Ishikawa (cell line): ENCODE data around the gene GALM.

Experiments used
- CEBPB ChIP-seq: IDR thresholded peaks from 2 replicates; pipeline ENCODE4 v1.6.1; 2012
- CREB1 ChIP-seq: IDR thresholded peaks from 2 replicates; pipeline ENCODE4 v1.6.1; 2012; ENCODE audit warnings: low read depth
- EGR1 ChIP-seq: IDR thresholded peaks from 2 replicates; pipeline ENCODE4 v1.6.1; 2012
- EP300 ChIP-seq: IDR thresholded peaks from 2 replicates; pipeline ENCODE4 v1.6.1; 2012; ENCODE audit warnings: borderline replicate concordance
- FOXM1 ChIP-seq: IDR thresholded peaks from 2 replicates; pipeline ENCODE4 v1.6.1; 2012; ENCODE audit warnings: low read depth, borderline replicate concordance
- NFIC ChIP-seq: IDR thresholded peaks from 2 replicates; pipeline ENCODE4 v1.6.1; 2012
- RAD21 ChIP-seq: IDR thresholded peaks from 2 replicates; pipeline ENCODE4 v1.6.1; 2012; ENCODE audit warnings: low read depth
- REST ChIP-seq: IDR thresholded peaks from 2 replicates; pipeline ENCODE4 v1.6.1; 2012; ENCODE audit warnings: low read depth, mild to moderate bottlenecking
- TAF1 ChIP-seq: IDR thresholded peaks from 2 replicates; pipeline ENCODE4 v1.6.1; 2012; ENCODE audit warnings: low read depth, mild to moderate bottlenecking
- TCF12 ChIP-seq: IDR thresholded peaks from 2 replicates; pipeline ENCODE4 v1.6.1; 2012; ENCODE audit warnings: low read depth
- TEAD4 ChIP-seq: IDR thresholded peaks from 2 replicates; pipeline ENCODE4 v1.6.1; 2012
- YY1 ChIP-seq: IDR thresholded peaks from 2 replicates; pipeline ENCODE4 v1.6.1; 2012; ENCODE audit warnings: low read depth
- ZBTB7A ChIP-seq: IDR thresholded peaks from 2 replicates; pipeline ENCODE4 v1.6.1; 2012; ENCODE audit warnings: low read depth
- TF ChIP-seq, protein P1 (sequence below): IDR thresholded peaks from 2 replicates; pipeline ENCODE4 v1.6.1; 2012
- TF ChIP-seq, protein P2 (sequence below): IDR thresholded peaks from 2 replicates; pipeline ENCODE4 v1.6.1; 2012

GALM gene

GRCh38 chr2:38743672-38744398 is 77.9 kb downstream of the GALM start:
- no peak for TF ChIP-seq ZBTB7A

DNA sequence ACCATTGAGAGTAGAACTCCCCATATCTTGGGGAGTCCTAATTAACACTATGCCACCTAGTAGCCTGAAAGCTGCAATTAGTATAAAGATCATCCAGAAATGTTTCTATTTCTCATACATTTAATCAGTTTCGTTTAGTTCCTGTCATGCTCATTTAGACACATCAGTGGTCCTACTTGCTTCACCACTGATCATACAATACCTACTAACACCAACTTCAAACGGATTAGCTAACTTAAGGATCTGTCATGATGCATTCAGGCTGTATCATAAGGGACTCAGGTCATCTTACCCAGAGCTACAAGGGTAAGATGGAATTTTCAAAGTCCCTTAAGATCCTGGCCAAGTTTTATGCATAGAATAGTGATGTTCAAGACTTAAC is 78.5 kb downstream of the GALM start:
- TF ChIP-seq, protein P1, sequence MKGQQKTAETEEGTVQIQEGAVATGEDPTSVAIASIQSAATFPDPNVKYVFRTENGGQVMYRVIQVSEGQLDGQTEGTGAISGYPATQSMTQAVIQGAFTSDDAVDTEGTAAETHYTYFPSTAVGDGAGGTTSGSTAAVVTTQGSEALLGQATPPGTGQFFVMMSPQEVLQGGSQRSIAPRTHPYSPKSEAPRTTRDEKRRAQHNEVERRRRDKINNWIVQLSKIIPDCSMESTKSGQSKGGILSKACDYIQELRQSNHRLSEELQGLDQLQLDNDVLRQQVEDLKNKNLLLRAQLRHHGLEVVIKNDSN, result no peak

DNA sequence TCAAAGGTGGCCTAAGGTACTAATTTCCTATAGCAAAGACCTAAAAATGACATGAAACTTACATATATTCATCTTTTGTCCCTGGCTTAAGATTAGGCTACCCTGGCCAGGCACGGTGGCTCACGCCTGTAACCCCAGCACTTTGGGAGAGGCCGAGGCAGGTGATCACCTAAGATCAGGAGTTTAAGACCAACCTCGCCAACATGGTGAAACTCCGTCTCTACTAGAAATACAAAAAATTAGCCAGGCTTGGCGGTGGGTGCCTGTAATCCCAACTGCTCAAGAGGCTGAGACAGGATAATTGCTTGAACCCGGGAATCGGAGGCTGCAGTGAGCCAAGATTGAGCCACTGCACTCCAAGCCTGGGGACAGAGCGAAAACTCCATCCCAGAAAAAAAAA is 79.4 kb downstream of the GALM start:
- TF ChIP-seq CEBPB (no peak), FOXM1 (no peak), REST (no peak), CREB1 (no peak), TAF1 (no peak), NFIC (no peak), EP300 (no peak), YY1 (no peak), TCF12 (no peak), EGR1 (no peak), RAD21 (no peak), TEAD4 (no peak), ZBTB7A (no peak)
- TF ChIP-seq, protein P2, sequence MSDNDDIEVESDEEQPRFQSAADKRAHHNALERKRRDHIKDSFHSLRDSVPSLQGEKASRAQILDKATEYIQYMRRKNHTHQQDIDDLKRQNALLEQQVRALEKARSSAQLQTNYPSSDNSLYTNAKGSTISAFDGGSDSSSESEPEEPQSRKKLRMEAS, result no peak
- TF ChIP-seq, protein P1, result no peak

GRCh38 chr2:38747007-38747424 is 81.1 kb downstream of the GALM start:
- TF ChIP-seq, protein P1, result no peak
- TF ChIP-seq, protein P2, result no peak
- TF ChIP-seq EP300, result no peak
- no peak for TF ChIP-seq CEBPB
- TF ChIP-seq TAF1, result no peak
- no peak for TF ChIP-seq TEAD4
- no peak for TF ChIP-seq CREB1
- TF ChIP-seq YY1, result no peak
- no peak for TF ChIP-seq EGR1
- TF ChIP-seq FOXM1, result no peak
- no peak for TF ChIP-seq ZBTB7A
- TF ChIP-seq RAD21, result no peak
- no peak for TF ChIP-seq NFIC
- TF ChIP-seq TCF12, result no peak
- no peak for TF ChIP-seq REST

DNA sequence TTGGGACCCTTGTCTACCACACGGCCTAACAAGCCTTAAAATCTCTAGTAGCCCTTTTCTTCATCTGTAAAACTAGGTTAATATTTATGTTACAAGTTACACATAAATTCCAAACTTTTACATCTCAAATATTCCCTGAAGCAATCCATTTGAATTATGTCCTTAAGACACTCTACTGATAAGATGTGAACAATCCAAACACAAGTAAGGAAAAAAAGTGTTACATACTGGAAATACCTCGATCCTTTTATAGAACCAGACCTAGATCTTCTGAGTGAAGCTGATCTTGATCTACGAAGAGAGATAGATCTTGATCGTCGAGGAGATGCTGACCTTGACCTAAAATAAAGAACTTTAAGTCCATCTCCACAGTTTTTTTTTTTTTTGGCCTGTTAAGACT is 81.9 kb downstream of the GALM start:
- TF ChIP-seq NFIC (no peak), ZBTB7A (no peak), TAF1 (no peak), REST (no peak), RAD21 (no peak), CEBPB (no peak), TEAD4 (no peak), FOXM1 (no peak), CREB1 (no peak), EP300 (no peak), YY1 (no peak), TCF12 (no peak), EGR1 (no peak)
- TF ChIP-seq, protein P2, result no peak
- TF ChIP-seq, protein P1, result no peak
